ENCODE data around the gene NPIPA5.
"Not testable (repeated sequence)": the region's sequence is repeated elsewhere in the genome, so short reads cannot be mapped to it uniquely, and the experiment has no call there.

Gene NPIPA5

GRCh38 chr16:15378194-15378593 lies at the start of gene NPIPA5:
Gene NPIPA5 (minus strand): TSS chr16:15378294. CDS start chr16:15378294, 0 bp downstream.
- DNase-seq, result not testable (repeated sequence)

GRCh38 chr16:15427648-15428239 lies 49.6 kb upstream of the NPIPA5 start:
- no peak for DNase-seq

GRCh38 chr16:15426796-15427195 lies 48.7 kb upstream of the NPIPA5 start:
- no peak for DNase-seq

- no peak for DNase-seq
Measured at GRCh38 chr16:15425861-15426260, 47.8 kb upstream of the NPIPA5 start.

- no peak for DNase-seq
Measured at GRCh38 chr16:15422222-15422621, 44.1 kb upstream of the NPIPA5 start.

- not testable (repeated sequence) for DNase-seq
Measured at GRCh38 chr16:15421696-15422095, 43.6 kb upstream of the NPIPA5 start.

- no peak for DNase-seq
Measured at GRCh38 chr16:15418206-15418605, 40.1 kb upstream of the NPIPA5 start.

GRCh38 chr16:15417197-15417596 lies 39.1 kb upstream of the NPIPA5 start:
- no peak for DNase-seq

- no peak for DNase-seq
Measured at GRCh38 chr16:15415511-15415985, 37.5 kb upstream of the NPIPA5 start.

- not testable (repeated sequence) for DNase-seq
Measured at GRCh38 chr16:15409476-15409875, 31.4 kb upstream of the NPIPA5 start.

- DNase-seq, result not testable (repeated sequence)
Measured at GRCh38 chr16:15407756-15408155, 29.7 kb upstream of the NPIPA5 start.

- no peak for DNase-seq
Measured at GRCh38 chr16:15404792-15405191, 26.7 kb upstream of the NPIPA5 start.

GRCh38 chr16:15404091-15404490 lies 26.0 kb upstream of the NPIPA5 start:
- not testable (repeated sequence) for DNase-seq

- DNase-seq, result peak; percentile 28
Measured at GRCh38 chr16:15403392-15403995, 25.4 kb upstream of the NPIPA5 start.

- no peak for DNase-seq
Measured at GRCh38 chr16:15401972-15402371, 23.9 kb upstream of the NPIPA5 start.

- not testable (repeated sequence) for DNase-seq
Measured at GRCh38 chr16:15400314-15400713, 22.2 kb upstream of the NPIPA5 start.

GRCh38 chr16:15399317-15399716 lies 21.2 kb upstream of the NPIPA5 start:
- no peak for DNase-seq

- no peak for DNase-seq
Measured at GRCh38 chr16:15398618-15399316, 20.7 kb upstream of the NPIPA5 start.

GRCh38 chr16:15396948-15397594 lies 19.0 kb upstream of the NPIPA5 start:
- no peak for DNase-seq

GRCh38 chr16:15396509-15396829 lies 18.4 kb upstream of the NPIPA5 start:
- DNase-seq, result not testable (repeated sequence)

- DNase-seq, result not testable (repeated sequence)
Measured at GRCh38 chr16:15395631-15396508, 17.8 kb upstream of the NPIPA5 start, which contains the start of gene MPV17L. Gene MPV17L (plus strand): TSS chr16:15395754. CDS start chr16:15395898, 144 bp downstream.

GRCh38 chr16:15393025-15393424 lies 14.9 kb upstream of the NPIPA5 start:
- not testable (repeated sequence) for DNase-seq
